Activated CD4-positive, alpha-beta T cell treated with anti-CD3 and anti-CD28 coated beads, Interleukin-2, amount 10 ng/mL, durations not matched to agents 24 days and 14 days (primary cell): ENCODE results near the gene ISLR2. TPM values are rescaled to one million over a fixed set of nuclear protein-coding genes. Genes with fewer than 3 reads are reported as not detected.

ENCODE experiments used
- DNase-seq: peaks from one replicate; pipeline ENCODE4 v3.0.0; 2022
- H3K27ac Mint-ChIP-seq: one replicate; pipeline ENCODE4 v1.8.0; 2022; ENCODE audit warnings: mild to moderate bottlenecking, mixed read lengths
- H3K27me3 Mint-ChIP-seq: one replicate; pipeline ENCODE4 v1.8.0; 2022; ENCODE audit warnings: mixed read lengths
- H3K36me3 Mint-ChIP-seq: one replicate; pipeline ENCODE4 v1.8.0; 2022; ENCODE audit warnings: low read depth, mild to moderate bottlenecking, mixed read lengths
- H3K4me1 Mint-ChIP-seq: one replicate; pipeline ENCODE4 v1.8.0; 2021; ENCODE audit warnings: mixed read lengths
- H3K4me3 Mint-ChIP-seq: one replicate; pipeline ENCODE4 v1.8.0; 2022; ENCODE audit warnings: mild to moderate bottlenecking, moderate library complexity, mixed read lengths
- H3K9me3 Mint-ChIP-seq: one replicate; pipeline ENCODE4 v1.8.0; 2021; ENCODE audit warnings: mixed read lengths
- intact Hi-C: fragments of 100-400 bp; cut with micrococcal nuclease; formaldehyde crosslinking; loops from one replicate; pipeline ENCODE4 v1.15.1; 2023
- total RNA-seq: library from RNA; stranded (reverse); gene quantifications from 2 replicates; pipeline ENCODE4 v1.2.3, GENCODE V29; 2022

The ISLR2 gene
- total RNA-seq, 1 donor from 2014 or later = not detected

- no peaks in the 10 kb centered on the region for H3K27me3 Mint-ChIP-seq
- H3K4me3 Mint-ChIP-seq = no peak overlapping the region
- intact Hi-C loops = no loop called here
- H3K4me1 Mint-ChIP-seq = no peaks in the 10 kb centered on the region
- H3K36me3 Mint-ChIP-seq = no peaks in the 10 kb centered on the region
- H3K9me3 Mint-ChIP-seq = no peaks in the 10 kb centered on the region
- no peak overlapping the region for H3K27ac Mint-ChIP-seq
- DNase-seq = no peak
These were observed 41.7 kb downstream of the ISLR2 start for GRCh38 chr15:74171965-74172541.

- Mint-ChIP-seq H3K9me3 (no peaks in the 10 kb centered on the region), H3K27ac (no peak overlapping the region), H3K4me3 (no peak overlapping the region), H3K27me3 (no peaks in the 10 kb centered on the region), H3K4me1 (no peaks in the 10 kb centered on the region), H3K36me3 (no peaks in the 10 kb centered on the region)
- intact Hi-C loops = no loop called here
- no peak for DNase-seq
These were observed 42.5 kb downstream of the ISLR2 start for GRCh38 chr15:74172701-74173379.

- Mint-ChIP-seq H3K27ac (no peak within 1 kb of the TSS), H3K9me3 (no peaks in the 10 kb centered on the region), H3K4me3 (no peak within 1 kb of the TSS), H3K36me3 (no peaks in the 10 kb centered on the region), H3K4me1 (no peaks in the 10 kb centered on the region), H3K27me3 (no peaks in the 10 kb centered on the region)
- DNase-seq = no peak
- intact Hi-C loops = no loop called here
These were observed 43.2 kb downstream of the ISLR2 start, which contains the start of gene ISLR for GRCh38 chr15:74173380-74174218. Gene ISLR (plus strand): TSS chr15:74173710. CDS start chr15:74174859, 1,149 bp downstream.

- no peaks in the 10 kb centered on the region for H3K27me3 Mint-ChIP-seq
- DNase-seq = no peak
- no peak overlapping the region for H3K4me3 Mint-ChIP-seq
- H3K36me3 Mint-ChIP-seq = no peaks in the 10 kb centered on the region
- no peak overlapping the region for H3K27ac Mint-ChIP-seq
- no peaks in the 10 kb centered on the region for H3K9me3 Mint-ChIP-seq
- intact Hi-C loops = no loop called here
- H3K4me1 Mint-ChIP-seq = no peaks in the 10 kb centered on the region
These were observed 44.0 kb downstream of the ISLR2 start for GRCh38 chr15:74174219-74174957.

- no peaks in the 10 kb centered on the region for H3K27me3 Mint-ChIP-seq
- intact Hi-C loops = no loop called here
- H3K27ac Mint-ChIP-seq = no peak overlapping the region
- no peak for DNase-seq
- H3K36me3 Mint-ChIP-seq = no peaks in the 10 kb centered on the region
- H3K4me3 Mint-ChIP-seq = no peak overlapping the region
- no peaks in the 10 kb centered on the region for H3K9me3 Mint-ChIP-seq
- H3K4me1 Mint-ChIP-seq = no peaks in the 10 kb centered on the region
These were observed 44.5 kb downstream of the ISLR2 start for GRCh38 chr15:74174958-74175253.

GRCh38 chr15:74175271-74176191, 45.1 kb downstream of the ISLR2 start:
- Mint-ChIP-seq H3K9me3 (no peaks in the 10 kb centered on the region), H3K4me3 (no peak overlapping the region), H3K27me3 (no peaks in the 10 kb centered on the region), H3K36me3 (no peaks in the 10 kb centered on the region), H3K27ac (no peak overlapping the region), H3K4me1 (no peaks in the 10 kb centered on the region)
- intact Hi-C loops = no loop called here
- DNase-seq = no peak

GRCh38 chr15:74176262-74177214, 46.2 kb downstream of the ISLR2 start:
- no peak for DNase-seq
- no peaks in the 10 kb centered on the region for H3K9me3 Mint-ChIP-seq
- no peak overlapping the region for H3K4me3 Mint-ChIP-seq
- intact Hi-C loops = no loop called here
- H3K4me1 Mint-ChIP-seq = no peaks in the 10 kb centered on the region
- H3K27ac Mint-ChIP-seq = no peak overlapping the region
- no peaks in the 10 kb centered on the region for H3K36me3 Mint-ChIP-seq
- no peaks in the 10 kb centered on the region for H3K27me3 Mint-ChIP-seq

- no peaks in the 10 kb centered on the region for H3K4me1 Mint-ChIP-seq
- H3K9me3 Mint-ChIP-seq = no peaks in the 10 kb centered on the region
- H3K4me3 Mint-ChIP-seq = no peak overlapping the region
- no peak for DNase-seq
- no peaks in the 10 kb centered on the region for H3K36me3 Mint-ChIP-seq
- no peaks in the 10 kb centered on the region for H3K27me3 Mint-ChIP-seq
- H3K27ac Mint-ChIP-seq = no peak overlapping the region
- intact Hi-C loops = no loop called here
These were observed 48.1 kb downstream of the ISLR2 start for GRCh38 chr15:74178326-74179100.

GRCh38 chr15:74179101-74179841, 48.9 kb downstream of the ISLR2 start:
- Mint-ChIP-seq H3K9me3 (no peaks in the 10 kb centered on the region), H3K4me3 (no peak overlapping the region), H3K27me3 (no peaks in the 10 kb centered on the region), H3K27ac (no peak overlapping the region), H3K4me1 (no peaks in the 10 kb centered on the region), H3K36me3 (no peaks in the 10 kb centered on the region)
- intact Hi-C loops = no loop called here
- no peak for DNase-seq

GRCh38 chr15:74179983-74180880, 49.8 kb downstream of the ISLR2 start:
- Mint-ChIP-seq H3K36me3 (no peaks in the 10 kb centered on the region), H3K4me1 (no peaks in the 10 kb centered on the region), H3K27me3 (no peaks in the 10 kb centered on the region), H3K9me3 (no peaks in the 10 kb centered on the region), H3K4me3 (no peak overlapping the region), H3K27ac (no peak overlapping the region)
- intact Hi-C loops = no loop called here
- no peak for DNase-seq
